GM23338 (cell line): ENCODE results near the gene RILP. TPM values are rescaled to one million over a fixed set of nuclear protein-coding genes. Genes with fewer than 3 reads are reported as not detected.

Experiments
- ATAC-seq: fragments of 200-7000 bp; cut with Tn5 transposase; 3 replicates; pipeline ENCODE4 v1.9.1; 2020
- DNase-seq: peaks from one replicate; pipeline ENCODE4 v3.0.0-alpha.2; 2015; ENCODE audit warnings: low spot score
- H2AFZ ChIP-seq: fragments of 200-600 bp; sonication (generic); 2 replicates; pipeline ENCODE4 v1.8.0; 2016; ENCODE audit warnings: antibody characterized with exemption, mild to moderate bottlenecking, moderate library complexity
- H3F3A ChIP-seq: fragments of 200-600 bp; sonication (generic); replicated peaks from 2 replicates; pipeline ENCODE4 v1.8.0; 2017; ENCODE audit warnings: antibody characterized with exemption, mixed run types, low read depth
- H3K27ac ChIP-seq: fragments of 200-600 bp; sonication (generic); 2 replicates; pipeline ENCODE4 v1.6.1; 2016; ENCODE audit warnings: low read depth
- H3K27me3 ChIP-seq: fragments of 200-600 bp; sonication (generic); 2 replicates; pipeline ENCODE4 v1.8.0; 2016; ENCODE audit warnings: mild to moderate bottlenecking, mixed run types, moderate library complexity; ENCODE audit not compliant: insufficient read depth
- H3K36me3 ChIP-seq: fragments of 200-600 bp; sonication (generic); 2 replicates; pipeline ENCODE4 v1.8.0; 2016; ENCODE audit warnings: mild to moderate bottlenecking; ENCODE audit not compliant: insufficient read depth
- H3K4me1 ChIP-seq: fragments of 200-600 bp; sonication (generic); 2 replicates; pipeline ENCODE4 v1.8.0; 2016; ENCODE audit warnings: mild to moderate bottlenecking, moderate library complexity; ENCODE audit not compliant: insufficient read depth
- H3K4me2 ChIP-seq: fragments of 200-600 bp; sonication (generic); 2 replicates; pipeline ENCODE4 v1.7.1; 2017; ENCODE audit warnings: mixed run types
- H3K4me3 ChIP-seq: fragments of 200-600 bp; sonication (generic); 2 replicates; pipeline ENCODE4 v1.6.1; 2016; ENCODE audit warnings: mixed run types
- H3K79me2 ChIP-seq: fragments of 200-600 bp; sonication (generic); replicated peaks from 2 replicates; pipeline ENCODE4 v1.8.0; 2017; ENCODE audit warnings: mild to moderate bottlenecking; ENCODE audit not compliant: insufficient read depth
- H3K9me2 ChIP-seq: fragments of 200-600 bp; sonication (generic); 2 replicates; pipeline ENCODE4 v1.8.0; 2017; ENCODE audit not compliant: insufficient read depth
- H4K20me1 ChIP-seq: fragments of 200-600 bp; sonication (generic); replicated peaks from 2 replicates; pipeline ENCODE4 v1.8.0; 2017; ENCODE audit warnings: mild to moderate bottlenecking; ENCODE audit not compliant: insufficient read depth
- H3K27ac Mint-ChIP-seq: 2 replicates; pipeline ENCODE4 v1.8.0; 2020; ENCODE audit warnings: inconsistent platforms, mild to moderate bottlenecking, moderate library complexity, mixed read lengths
- H3K27me3 Mint-ChIP-seq: 3 replicates; pipeline ENCODE4 v1.8.0; 2022; ENCODE audit warnings: low read depth, mild to moderate bottlenecking, moderate library complexity, mixed read lengths, inconsistent platforms; ENCODE audit not compliant: insufficient read depth, poor library complexity
- H3K36me3 Mint-ChIP-seq: 3 replicates; pipeline ENCODE4 v1.8.0; 2021; ENCODE audit warnings: low read depth, mild to moderate bottlenecking, inconsistent platforms, moderate library complexity, mixed read lengths
- H3K4me1 Mint-ChIP-seq: 3 replicates; pipeline ENCODE4 v1.8.0; 2020; ENCODE audit warnings: mild to moderate bottlenecking, inconsistent platforms, mixed read lengths
- H3K4me3 Mint-ChIP-seq: 3 replicates; pipeline ENCODE4 v1.8.0; 2021; ENCODE audit warnings: moderate library complexity, mild to moderate bottlenecking, inconsistent platforms, mixed read lengths
- H3K9me3 Mint-ChIP-seq: 3 replicates; pipeline ENCODE4 v1.8.0; 2020; ENCODE audit warnings: moderate library complexity, mild to moderate bottlenecking, inconsistent platforms, mixed read lengths
- EZH2phosphoT487 ChIP-seq: fragments of 200-600 bp; sonication (generic); IDR thresholded peaks from one replicate; pipeline ENCODE4 v1.8.1; 2018; ENCODE audit warnings: antibody characterized with exemption; ENCODE audit not compliant: unreplicated experiment
- POLR2AphosphoS5 ChIP-seq: IDR thresholded peaks from 2 replicates; pipeline ENCODE4 v1.6.1; 2016; ENCODE audit warnings: antibody characterized with exemption, low read depth
- polyA plus RNA-seq: library from polyadenylated mRNA; unstranded; fragments of >200 nt; fragmentation: Nextera tagmentation; extraction: Ambion mirVana; gene quantifications from 2 replicates; pipeline ENCODE4 v1.2.1, GENCODE V29; 2016
- total RNA-seq: library from RNA; depleted of rRNA; stranded (reverse); fragments of >200 nt; shearing (Covaris generic); gene quantifications from 2 replicates; pipeline ENCODE4 v1.2.3, GENCODE V29; 2014
- TF ChIP-seq, protein P1 (sequence below): fragments of 250-450 bp; sonication (Bioruptor Pico); IDR thresholded peaks from 2 replicates; pipeline ENCODE4 v1.5.0; 2020; ENCODE audit warnings: mild to moderate bottlenecking, moderate library complexity
- TF ChIP-seq, protein P2 (sequence below): IDR thresholded peaks from one replicate; pipeline ENCODE4 v1.6.1; 2018; ENCODE audit warnings: antibody characterized with exemption; ENCODE audit not compliant: unreplicated experiment

RILP gene
- total and polyA plus RNA-seq, 2 experiments from 2014 or later = 9.2 to 10.8 TPM

DNA sequence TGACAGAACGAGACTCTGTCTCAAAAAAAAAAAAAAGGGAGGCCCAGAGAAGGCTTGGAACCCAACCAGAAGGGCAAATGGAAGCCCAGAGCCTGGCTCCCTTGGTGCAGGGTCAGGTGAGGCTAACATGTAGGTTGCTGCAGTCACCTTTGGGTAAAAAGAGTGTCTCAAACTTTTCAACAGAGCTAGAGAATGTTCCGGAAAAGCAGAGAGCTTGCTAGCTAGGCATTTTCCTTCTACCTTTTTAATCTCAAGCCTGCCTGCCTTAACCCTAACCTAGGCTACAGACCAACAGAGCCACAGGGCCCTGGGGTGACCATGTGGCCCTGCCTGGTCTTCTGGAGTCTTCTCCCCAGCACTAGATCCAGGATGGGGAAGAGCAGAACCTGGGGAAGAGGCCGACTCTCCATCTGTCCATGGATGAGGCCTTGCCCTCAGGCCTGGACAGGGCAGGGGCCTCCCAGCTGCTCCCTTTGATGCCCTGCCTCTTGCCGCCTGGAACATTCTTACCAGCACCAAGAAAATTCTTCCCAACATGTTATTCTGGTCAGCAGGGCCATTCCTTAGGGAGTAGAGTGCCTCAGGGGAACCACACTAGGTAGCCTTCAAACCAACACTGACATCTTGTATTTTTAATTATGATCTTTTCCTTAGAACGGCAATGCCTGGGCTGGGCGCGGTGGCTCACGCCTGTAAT is 51.1 kb downstream of the RILP start:
- H3K4me3 Mint-ChIP-seq = no peak overlapping the region
- ATAC-seq = no peak
- H3K27me3 Mint-ChIP-seq = peaks cover 7% of the 10 kb centered on the region
- Histone ChIP-seq H3K4me3 (no peak overlapping the region), H3K36me3 (no peaks in the 10 kb centered on the region), H2AFZ (no peak overlapping the region), H3K27ac (no peak overlapping the region), H3F3A (no peaks in the 10 kb centered on the region; the same call in 1 of the 2 replicates), H3K4me2 (no peak overlapping the region), H3K4me1 (no peaks in the 10 kb centered on the region), H3K79me2 (no peaks in the 10 kb centered on the region), H3K27me3 (no peaks in the 10 kb centered on the region), H3K9me2 (no peaks in the 10 kb centered on the region), H4K20me1 (no peaks in the 10 kb centered on the region)
- peak; percentile 0 for DNase-seq
- H3K9me3 Mint-ChIP-seq = peaks cover 10% of the 10 kb centered on the region
- peaks cover 12% of the 10 kb centered on the region; the same call in 2 of the 3 replicates for H3K36me3 Mint-ChIP-seq
- no peak overlapping the region for H3K27ac Mint-ChIP-seq
- no peaks in the 10 kb centered on the region; the same call in 2 of the 3 replicates for H3K4me1 Mint-ChIP-seq
- TF ChIP-seq POLR2AphosphoS5 = no peak
- TF ChIP-seq EZH2phosphoT487 = no peak
- TF ChIP-seq, protein P1, sequence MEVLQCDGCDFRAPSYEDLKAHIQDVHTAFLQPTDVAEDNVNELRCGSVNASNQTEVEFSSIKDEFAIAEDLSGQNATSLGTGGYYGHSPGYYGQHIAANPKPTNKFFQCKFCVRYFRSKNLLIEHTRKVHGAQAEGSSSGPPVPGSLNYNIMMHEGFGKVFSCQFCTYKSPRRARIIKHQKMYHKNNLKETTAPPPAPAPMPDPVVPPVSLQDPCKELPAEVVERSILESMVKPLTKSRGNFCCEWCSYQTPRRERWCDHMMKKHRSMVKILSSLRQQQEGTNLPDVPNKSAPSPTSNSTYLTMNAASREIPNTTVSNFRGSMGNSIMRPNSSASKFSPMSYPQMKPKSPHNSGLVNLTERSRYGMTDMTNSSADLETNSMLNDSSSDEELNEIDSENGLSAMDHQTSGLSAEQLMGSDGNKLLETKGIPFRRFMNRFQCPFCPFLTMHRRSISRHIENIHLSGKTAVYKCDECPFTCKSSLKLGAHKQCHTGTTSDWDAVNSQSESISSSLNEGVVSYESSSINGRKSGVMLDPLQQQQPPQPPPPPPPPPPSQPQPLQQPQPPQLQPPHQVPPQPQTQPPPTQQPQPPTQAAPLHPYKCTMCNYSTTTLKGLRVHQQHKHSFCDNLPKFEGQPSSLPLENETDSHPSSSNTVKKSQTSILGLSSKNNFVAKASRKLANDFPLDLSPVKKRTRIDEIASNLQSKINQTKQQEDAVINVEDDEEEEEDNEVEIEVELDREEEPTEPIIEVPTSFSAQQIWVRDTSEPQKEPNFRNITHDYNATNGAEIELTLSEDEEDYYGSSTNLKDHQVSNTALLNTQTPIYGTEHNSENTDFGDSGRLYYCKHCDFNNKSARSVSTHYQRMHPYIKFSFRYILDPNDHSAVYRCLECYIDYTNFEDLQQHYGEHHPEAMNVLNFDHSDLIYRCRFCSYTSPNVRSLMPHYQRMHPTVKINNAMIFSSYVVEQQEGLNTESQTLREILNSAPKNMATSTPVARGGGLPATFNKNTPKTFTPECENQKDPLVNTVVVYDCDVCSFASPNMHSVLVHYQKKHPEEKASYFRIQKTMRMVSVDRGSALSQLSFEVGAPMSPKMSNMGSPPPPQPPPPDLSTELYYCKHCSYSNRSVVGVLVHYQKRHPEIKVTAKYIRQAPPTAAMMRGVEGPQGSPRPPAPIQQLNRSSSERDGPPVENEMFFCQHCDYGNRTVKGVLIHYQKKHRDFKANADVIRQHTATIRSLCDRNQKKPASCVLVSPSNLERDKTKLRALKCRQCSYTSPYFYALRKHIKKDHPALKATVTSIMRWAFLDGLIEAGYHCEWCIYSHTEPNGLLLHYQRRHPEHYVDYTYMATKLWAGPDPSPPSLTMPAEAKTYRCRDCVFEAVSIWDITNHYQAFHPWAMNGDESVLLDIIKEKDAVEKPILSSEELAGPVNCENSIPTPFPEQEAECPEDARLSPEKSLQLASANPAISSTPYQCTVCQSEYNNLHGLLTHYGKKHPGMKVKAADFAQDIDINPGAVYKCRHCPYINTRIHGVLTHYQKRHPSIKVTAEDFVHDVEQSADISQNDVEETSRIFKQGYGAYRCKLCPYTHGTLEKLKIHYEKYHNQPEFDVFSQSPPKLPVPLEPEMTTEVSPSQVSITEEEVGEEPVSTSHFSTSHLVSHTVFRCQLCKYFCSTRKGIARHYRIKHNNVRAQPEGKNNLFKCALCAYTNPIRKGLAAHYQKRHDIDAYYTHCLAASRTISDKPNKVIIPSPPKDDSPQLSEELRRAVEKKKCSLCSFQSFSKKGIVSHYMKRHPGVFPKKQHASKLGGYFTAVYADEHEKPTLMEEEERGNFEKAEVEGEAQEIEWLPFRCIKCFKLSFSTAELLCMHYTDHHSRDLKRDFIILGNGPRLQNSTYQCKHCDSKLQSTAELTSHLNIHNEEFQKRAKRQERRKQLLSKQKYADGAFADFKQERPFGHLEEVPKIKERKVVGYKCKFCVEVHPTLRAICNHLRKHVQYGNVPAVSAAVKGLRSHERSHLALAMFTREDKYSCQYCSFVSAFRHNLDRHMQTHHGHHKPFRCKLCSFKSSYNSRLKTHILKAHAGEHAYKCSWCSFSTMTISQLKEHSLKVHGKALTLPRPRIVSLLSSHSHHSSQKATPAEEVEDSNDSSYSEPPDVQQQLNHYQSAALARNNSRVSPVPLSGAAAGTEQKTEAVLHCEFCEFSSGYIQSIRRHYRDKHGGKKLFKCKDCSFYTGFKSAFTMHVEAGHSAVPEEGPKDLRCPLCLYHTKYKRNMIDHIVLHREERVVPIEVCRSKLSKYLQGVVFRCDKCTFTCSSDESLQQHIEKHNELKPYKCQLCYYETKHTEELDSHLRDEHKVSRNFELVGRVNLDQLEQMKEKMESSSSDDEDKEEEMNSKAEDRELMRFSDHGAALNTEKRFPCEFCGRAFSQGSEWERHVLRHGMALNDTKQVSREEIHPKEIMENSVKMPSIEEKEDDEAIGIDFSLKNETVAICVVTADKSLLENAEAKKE = no peak
- TF ChIP-seq, protein P2, sequence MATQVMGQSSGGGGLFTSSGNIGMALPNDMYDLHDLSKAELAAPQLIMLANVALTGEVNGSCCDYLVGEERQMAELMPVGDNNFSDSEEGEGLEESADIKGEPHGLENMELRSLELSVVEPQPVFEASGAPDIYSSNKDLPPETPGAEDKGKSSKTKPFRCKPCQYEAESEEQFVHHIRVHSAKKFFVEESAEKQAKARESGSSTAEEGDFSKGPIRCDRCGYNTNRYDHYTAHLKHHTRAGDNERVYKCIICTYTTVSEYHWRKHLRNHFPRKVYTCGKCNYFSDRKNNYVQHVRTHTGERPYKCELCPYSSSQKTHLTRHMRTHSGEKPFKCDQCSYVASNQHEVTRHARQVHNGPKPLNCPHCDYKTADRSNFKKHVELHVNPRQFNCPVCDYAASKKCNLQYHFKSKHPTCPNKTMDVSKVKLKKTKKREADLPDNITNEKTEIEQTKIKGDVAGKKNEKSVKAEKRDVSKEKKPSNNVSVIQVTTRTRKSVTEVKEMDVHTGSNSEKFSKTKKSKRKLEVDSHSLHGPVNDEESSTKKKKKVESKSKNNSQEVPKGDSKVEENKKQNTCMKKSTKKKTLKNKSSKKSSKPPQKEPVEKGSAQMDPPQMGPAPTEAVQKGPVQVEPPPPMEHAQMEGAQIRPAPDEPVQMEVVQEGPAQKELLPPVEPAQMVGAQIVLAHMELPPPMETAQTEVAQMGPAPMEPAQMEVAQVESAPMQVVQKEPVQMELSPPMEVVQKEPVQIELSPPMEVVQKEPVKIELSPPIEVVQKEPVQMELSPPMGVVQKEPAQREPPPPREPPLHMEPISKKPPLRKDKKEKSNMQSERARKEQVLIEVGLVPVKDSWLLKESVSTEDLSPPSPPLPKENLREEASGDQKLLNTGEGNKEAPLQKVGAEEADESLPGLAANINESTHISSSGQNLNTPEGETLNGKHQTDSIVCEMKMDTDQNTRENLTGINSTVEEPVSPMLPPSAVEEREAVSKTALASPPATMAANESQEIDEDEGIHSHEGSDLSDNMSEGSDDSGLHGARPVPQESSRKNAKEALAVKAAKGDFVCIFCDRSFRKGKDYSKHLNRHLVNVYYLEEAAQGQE = no peak
